Erythroblast (primary cell): Measurements from ENCODE around the gene FAM185A.
"Not testable (repeated sequence)": the region's sequence is repeated elsewhere in the genome, so short reads cannot be mapped to it uniquely, and the experiment has no call there.

Experiments used
- GATA1 ChIP-seq: IDR thresholded peaks from 2 replicates; pipeline ENCODE4 v1.6.1; 2011; ENCODE audit warnings: low read depth, mild to moderate bottlenecking, control low read depth, low read length, moderate library complexity
- POLR2A ChIP-seq: IDR thresholded peaks from 2 replicates; pipeline ENCODE4 v1.6.1; 2011; ENCODE audit warnings: mild to moderate bottlenecking, low read length

DNA sequence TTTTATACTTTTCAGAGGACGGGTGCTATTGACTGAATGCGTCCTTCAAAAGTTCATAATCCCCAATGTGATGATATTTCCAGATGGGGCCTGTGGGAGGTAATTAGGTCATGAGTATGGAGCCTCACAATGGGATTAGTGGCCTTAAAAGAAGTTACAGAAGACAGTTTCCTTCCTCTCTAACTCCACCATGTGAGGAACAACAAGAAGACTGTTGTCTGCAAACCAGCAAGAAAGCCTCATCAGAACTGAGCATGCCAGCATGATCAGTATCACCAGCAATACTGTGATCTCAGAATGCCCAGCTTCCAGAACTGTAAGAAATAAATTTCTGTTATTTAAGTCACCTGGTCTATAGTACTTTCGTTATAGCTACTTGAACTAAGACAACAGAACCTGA is 18.4 kb upstream of the FAM185A start:
- TF ChIP-seq POLR2A, GATA1: not testable (repeated sequence)
